Small intestine (tissue), 7 donors: ENCODE measurements around the gene MT1H. TPM values are rescaled to one million over a fixed set of nuclear protein-coding genes. Genes with fewer than 3 reads are reported as not detected.

Source experiments
- DNase-seq, 2 donors: peaks; one replicate each; pipeline versions ENCODE4 v3.0.0 to v3.0.0-alpha.2; 2013
- FAIRE-seq: peaks from 2 replicates; lab custom pipeline; 2012; peaks lifted over from hg19 to GRCh38; lab: Jason Lieb, UNC
- H3K27ac ChIP-seq, 3 donors: one replicate each; pipeline ENCODE4 v1.5.1; 2013; ENCODE audit warnings: low read length in 2 of 3, mild to moderate bottlenecking in 2 of 3, control low read depth in 1 of 3, inconsistent platforms in 1 of 3, low read depth in 1 of 3, moderate library complexity in 1 of 3
- H3K27me3 ChIP-seq, 3 donors: one replicate each; pipeline ENCODE4 v1.6.1; 2013; ENCODE audit warnings: low read length in 3 of 3, inconsistent platforms in 1 of 3; ENCODE audit not compliant: control insufficient read depth in 3 of 3, insufficient read depth in 3 of 3
- H3K36me3 ChIP-seq, 3 donors: one replicate each; pipeline ENCODE4 v1.6.1; 2013; ENCODE audit warnings: low read length in 3 of 3, inconsistent platforms in 1 of 3, low read depth in 1 of 3, mild to moderate bottlenecking in 1 of 3, moderate library complexity in 1 of 3; ENCODE audit not compliant: control insufficient read depth in 3 of 3, insufficient read depth in 2 of 3
- H3K4me1 ChIP-seq, 3 donors: one replicate each; pipeline ENCODE4 v1.6.1; 2013; ENCODE audit warnings: low read length in 2 of 3, inconsistent platforms in 1 of 3, low read depth in 1 of 3, mild to moderate bottlenecking in 1 of 3, moderate library complexity in 1 of 3; ENCODE audit not compliant: control insufficient read depth in 3 of 3, insufficient read depth in 2 of 3
- H3K4me3 ChIP-seq, 3 donors: one replicate each; pipeline ENCODE4 v1.5.1; 2013; ENCODE audit warnings: low read length in 3 of 3, control low read depth in 1 of 3, inconsistent platforms in 1 of 3, low read depth in 1 of 3, mild to moderate bottlenecking in 1 of 3, moderate library complexity in 1 of 3
- H3K9me3 ChIP-seq, 2 donors: one replicate each; pipeline ENCODE4 v1.6.1; 2013; ENCODE audit warnings: low read depth in 1 of 2, low read length in 1 of 2; ENCODE audit not compliant: control insufficient read depth in 2 of 2, insufficient read depth in 1 of 2
- WGBS, 3 donors: extraction: QIAGEN DNeasy Blood & Tissue Kit; methylation state at CpG; one replicate each; pipeline ENCODE4 v1.1.7; 2013; 5-methylcytosine and 5-hydroxymethylcytosine counted together
- polyA plus RNA-seq, 4 donors: library from polyadenylated mRNA; stranded (reverse) in 3 of 4; unstranded in 1 of 4; fragments of 200-250 nt in 3 of 4; fragments of 120-200 nt in 1 of 4; gene quantifications; one replicate each; pipeline versions ENCODE4 v1.2.1 to v1.2.3, GENCODE V29; 2013
- donor health status: healthy with polysubstance abuse.
- donor health status: control.
- donor health status: control.
- donor health status: Bipolar disorder and iron deficiency.
- donor health status: healthy.

Gene MT1H
- polyA plus RNA-seq, 4 donors: 3.6 to 930 (median 62.8) TPM

DNA sequence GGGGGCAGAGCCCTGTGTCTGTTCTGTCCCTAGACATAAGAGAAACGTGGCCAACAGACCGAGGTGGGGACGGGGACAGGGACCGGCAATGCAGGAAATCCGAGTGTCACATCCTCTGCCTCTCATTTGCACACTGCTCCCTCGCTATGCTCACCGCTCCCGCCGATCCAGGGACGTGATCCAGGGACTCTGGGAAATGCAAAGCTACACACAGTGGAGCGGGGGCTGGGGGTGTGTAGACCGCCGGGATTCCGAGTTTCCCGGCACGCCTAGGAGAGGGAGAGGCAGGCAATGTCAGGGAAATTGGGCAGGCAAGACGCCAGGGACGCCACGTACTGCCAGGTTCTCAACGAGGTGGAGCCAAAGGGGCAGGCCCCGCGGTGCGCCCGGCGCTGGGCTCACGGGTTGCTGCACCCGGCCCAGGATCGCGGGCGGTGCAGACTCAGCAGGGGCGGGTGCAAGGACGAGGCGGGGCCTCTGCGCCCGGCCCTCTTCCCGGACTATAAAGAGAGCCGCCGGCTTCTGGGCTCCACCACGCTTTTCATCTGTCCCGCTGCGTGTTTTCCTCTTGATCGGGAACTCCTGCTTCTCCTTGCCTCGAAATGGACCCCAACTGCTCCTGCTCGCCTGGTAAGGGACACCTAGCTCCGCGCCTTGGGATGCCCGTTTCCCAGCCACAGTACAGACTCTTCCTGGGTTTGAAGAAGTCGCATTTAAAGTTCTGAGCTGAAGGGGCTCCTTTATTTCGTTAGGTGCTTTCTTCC is 12.5 kb downstream of the MT1H start, which contains the start of gene MT1X:
TSS of gene MT1X (plus strand) at position 532 of the 764 bp plus-strand sequence. CDS start at position 603, 71 bp downstream.
- FAIRE-seq (no peak), DNase-seq (peak; percentile 95 to 97)
- peak within 1 kb of the TSS; percentile 59 to 79 (median 74) for H3K27ac ChIP-seq
- no peaks in the 10 kb centered on the region for H3K27me3 ChIP-seq
- peaks cover 0 to 11% of the 10 kb centered on the region in 2 donors for H3K9me3 ChIP-seq
- H3K4me1 ChIP-seq: peaks cover 0 to 15% (median 4%) of the 10 kb centered on the region in 3 donors
- peak within 1 kb of the TSS; percentile 8 to 70 (median 59) for H3K4me3 ChIP-seq
- H3K36me3 ChIP-seq: peaks cover 0 to 11% (median 0%) of the 10 kb centered on the region in 3 donors
- WGBS, 3 donors: 0 to 1% (median 0%) methylated on average over 49 of the region's 49 CpGs

DNA sequence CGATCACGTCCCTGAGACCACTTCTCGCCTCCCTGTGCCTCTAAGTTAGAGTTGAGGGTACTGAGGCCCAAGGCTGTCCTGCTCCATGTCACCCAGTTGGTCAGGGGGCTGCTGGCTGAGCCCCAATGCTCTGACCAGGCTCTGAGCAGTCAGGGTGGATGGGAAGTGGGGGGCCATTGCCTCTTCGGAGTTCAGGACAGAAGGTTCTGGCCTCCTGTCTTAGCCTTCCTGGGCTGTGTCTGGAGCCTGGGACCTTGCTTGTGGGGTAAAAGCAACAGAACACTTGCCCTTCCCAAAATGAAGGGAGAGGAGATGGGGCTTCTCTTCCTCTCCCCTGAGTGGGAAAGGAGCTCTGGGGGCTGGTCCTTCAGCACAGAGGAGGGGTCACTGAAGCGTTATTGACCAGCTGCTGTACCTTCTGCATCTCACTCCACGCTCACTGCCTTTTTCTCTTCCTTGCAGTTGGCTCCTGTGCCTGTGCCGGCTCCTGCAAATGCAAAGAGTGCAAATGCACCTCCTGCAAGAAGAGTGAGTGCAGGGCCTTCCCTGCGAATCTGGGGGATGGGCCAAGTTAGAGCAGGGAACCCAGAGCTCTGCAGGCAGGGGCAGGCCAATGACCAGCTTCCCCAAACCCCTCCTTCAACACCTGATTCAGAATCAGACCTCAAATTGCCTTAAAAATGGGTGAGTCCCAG is 13.2 kb downstream of the MT1H start:
- Histone ChIP-seq H3K27ac (peak overlapping the region in 2 of 3 donors; percentile 59 to 74), H3K27me3 (no peaks in the 10 kb centered on the region), H3K36me3 (peaks cover 0 to 11% (median 0%) of the 10 kb centered on the region in 3 donors), H3K4me1 (peaks cover 0 to 15% (median 4%) of the 10 kb centered on the region in 3 donors), H3K4me3 (peak overlapping the region in 2 of 3 donors; percentile 59 to 70), H3K9me3 (peaks cover 0 to 12% of the 10 kb centered on the region in 2 donors)
- FAIRE-seq (no peak), DNase-seq (no peak)
- WGBS, 3 donors: 3 to 30% (median 9%) methylated on average over 8 of the region's 8 CpGs

DNA sequence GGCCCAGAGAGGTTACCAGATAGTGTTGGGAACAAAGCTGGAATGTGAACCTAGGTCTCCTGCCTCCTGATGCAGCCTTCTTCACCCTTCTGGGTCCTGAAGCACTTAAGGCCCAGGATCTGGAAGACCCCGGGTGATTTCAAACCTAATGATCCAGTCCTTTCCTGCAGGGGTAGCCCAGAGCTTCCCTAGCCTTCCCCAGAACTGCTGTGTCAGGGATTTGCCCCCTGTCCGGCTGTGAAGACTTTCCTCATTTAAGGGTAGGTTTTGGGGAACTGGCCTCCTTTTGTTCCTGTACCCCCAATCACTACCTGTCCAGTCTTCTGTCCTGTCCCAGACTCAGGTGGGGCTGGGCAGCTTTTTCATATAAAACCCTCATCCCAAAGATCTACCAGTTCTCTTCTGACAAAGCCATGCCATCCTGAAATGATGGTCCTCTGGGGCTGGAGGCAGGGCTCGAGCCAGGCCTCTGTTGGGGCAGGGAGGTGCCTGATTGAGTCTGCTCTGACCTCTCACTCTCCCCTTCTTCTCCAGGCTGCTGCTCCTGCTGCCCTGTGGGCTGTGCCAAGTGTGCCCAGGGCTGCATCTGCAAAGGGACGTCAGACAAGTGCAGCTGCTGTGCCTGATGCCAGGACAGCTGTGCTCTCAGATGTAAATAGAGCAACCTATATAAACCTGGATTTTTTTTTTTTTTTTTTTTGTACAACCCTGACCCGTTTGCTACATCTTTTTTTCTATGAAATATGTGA is 14.0 kb downstream of the MT1H start:
- FAIRE-seq: no peak
- H3K27ac ChIP-seq: peak overlapping the region in 1 of 3 donors; percentile 8

DNA sequence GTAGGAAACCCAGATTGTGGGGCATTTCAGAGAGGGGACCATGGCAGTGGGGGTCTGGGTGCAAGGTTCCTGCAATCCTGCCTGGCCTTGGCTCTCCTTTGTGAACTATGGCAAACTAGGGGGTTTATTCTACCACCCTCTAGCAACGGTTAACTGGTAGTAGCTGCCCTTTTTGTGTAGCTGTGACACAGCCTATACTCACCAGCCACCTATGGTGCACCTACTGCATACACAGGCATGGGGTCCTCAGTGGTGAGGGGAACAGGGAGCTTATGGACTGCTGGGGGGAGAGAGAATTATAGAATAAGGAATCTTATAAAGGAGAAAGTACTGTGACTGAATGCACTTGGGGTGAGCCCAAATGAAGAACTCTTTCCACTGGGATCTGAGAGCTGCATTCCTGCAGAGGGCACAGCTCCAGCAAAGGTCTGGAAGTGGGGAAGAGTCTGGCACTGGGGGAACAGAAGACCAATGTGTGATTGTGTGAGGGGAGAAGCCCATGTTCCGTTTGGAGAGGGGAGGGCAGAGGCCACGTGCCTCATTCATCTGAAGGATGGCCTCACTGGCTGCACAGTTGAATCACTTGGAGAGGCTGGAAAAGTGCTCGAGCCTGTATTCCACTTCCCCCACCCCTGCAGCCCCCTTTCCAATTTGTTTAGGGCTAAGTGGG is 14.8 kb downstream of the MT1H start:
- H3K4me3 ChIP-seq: no peak overlapping the region
- no peaks in the 10 kb centered on the region for H3K27me3 ChIP-seq
- DNase-seq (no peak), FAIRE-seq (no peak)
- no peak overlapping the region for H3K27ac ChIP-seq
- peaks cover 0 to 12% of the 10 kb centered on the region in 2 donors for H3K9me3 ChIP-seq
- 52 to 69% (median 54%) methylated on average over 4 of the region's 4 CpGs for WGBS, 3 donors
- H3K4me1 ChIP-seq: peaks cover 0 to 15% (median 4%) of the 10 kb centered on the region in 3 donors
- peaks cover 0 to 11% (median 0%) of the 10 kb centered on the region in 3 donors for H3K36me3 ChIP-seq

More for the DNA sequence above, 14.0 kb downstream of the MT1H start:
- Histone ChIP-seq H3K36me3 (peaks cover 0 to 11% (median 0%) of the 10 kb centered on the region in 3 donors), H3K9me3 (peaks cover 0 to 12% of the 10 kb centered on the region in 2 donors), H3K4me3 (peak overlapping the region in 1 of 3 donors; percentile 70), H3K4me1 (peaks cover 0 to 15% (median 4%) of the 10 kb centered on the region in 3 donors), H3K27me3 (no peaks in the 10 kb centered on the region)
- no peak for DNase-seq
- 31 to 67% (median 56%) methylated on average over 5 of the region's 5 CpGs for WGBS, 3 donors

DNA sequence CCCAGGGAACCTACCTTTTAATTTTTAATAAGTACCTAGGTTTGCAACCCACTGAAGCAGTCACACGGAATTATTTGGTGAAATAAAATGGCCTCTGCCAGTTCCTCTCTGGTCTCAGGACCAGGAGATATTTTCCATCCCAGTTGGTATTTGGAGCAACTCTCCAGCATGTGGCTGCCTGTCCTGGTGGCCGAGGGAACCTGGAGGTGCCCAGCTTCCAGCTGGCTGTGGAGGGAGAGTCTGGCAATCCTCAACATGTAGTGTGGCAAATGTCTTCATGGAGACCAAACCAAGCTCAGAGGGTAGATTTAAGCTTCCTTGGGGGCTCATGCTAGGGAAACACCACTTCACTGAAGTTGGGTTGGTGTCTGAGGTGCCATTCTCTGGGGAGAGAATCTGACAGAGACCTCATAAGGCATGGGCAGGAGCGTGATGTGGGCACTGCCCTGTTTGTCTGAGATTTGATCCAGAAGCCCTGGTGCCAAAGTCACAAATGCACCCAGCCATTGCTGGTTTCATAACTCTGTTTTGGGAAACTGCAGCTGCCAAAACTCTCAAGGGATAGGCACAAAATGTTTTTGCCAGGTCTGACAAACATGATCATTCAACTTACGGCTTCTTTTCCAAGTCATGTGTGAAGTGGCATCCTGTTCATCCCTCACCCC is 15.4 kb downstream of the MT1H start:
- 90 to 94% (median 90%) methylated on average over 4 of the region's 4 CpGs for WGBS, 3 donors
- FAIRE-seq (no peak), DNase-seq (no peak)
- Histone ChIP-seq H3K27ac (no peak overlapping the region), H3K4me1 (peaks cover 0 to 15% (median 4%) of the 10 kb centered on the region in 3 donors), H3K36me3 (peaks cover 0 to 11% (median 0%) of the 10 kb centered on the region in 3 donors), H3K27me3 (no peaks in the 10 kb centered on the region), H3K4me3 (no peak overlapping the region), H3K9me3 (peaks cover 0 to 12% of the 10 kb centered on the region in 2 donors)

DNA sequence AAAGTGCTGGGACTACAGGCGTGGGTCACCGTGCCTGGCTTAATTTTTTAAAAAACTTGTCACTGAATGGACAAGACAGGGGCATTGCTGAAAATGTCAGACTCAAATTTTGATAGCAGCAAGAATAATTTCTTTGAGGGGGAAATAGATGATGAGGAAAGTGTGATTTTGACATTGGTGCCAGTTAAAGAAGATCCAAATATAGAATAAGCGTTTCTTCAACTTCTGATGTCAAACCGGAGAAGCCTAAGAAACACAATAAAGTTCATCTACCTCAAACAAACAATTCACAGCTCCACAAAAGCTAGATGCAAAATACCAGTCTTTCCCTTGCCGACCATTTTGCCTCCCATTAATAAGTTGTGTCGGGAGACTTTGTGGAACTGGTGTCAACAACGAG is 17.1 kb downstream of the MT1H start:
- Histone ChIP-seq H3K27ac (no peak overlapping the region), H3K27me3 (no peaks in the 10 kb centered on the region), H3K36me3 (peaks cover 0 to 11% (median 0%) of the 10 kb centered on the region in 3 donors), H3K4me1 (peaks cover 0 to 13% (median 4%) of the 10 kb centered on the region in 3 donors), H3K4me3 (no peak overlapping the region), H3K9me3 (peaks cover 0 to 12% of the 10 kb centered on the region in 2 donors)
- DNase-seq (no peak), FAIRE-seq (no peak)
- WGBS, 3 donors: 96 to 98% (median 97%) methylated on average over 7 of the region's 7 CpGs

DNA sequence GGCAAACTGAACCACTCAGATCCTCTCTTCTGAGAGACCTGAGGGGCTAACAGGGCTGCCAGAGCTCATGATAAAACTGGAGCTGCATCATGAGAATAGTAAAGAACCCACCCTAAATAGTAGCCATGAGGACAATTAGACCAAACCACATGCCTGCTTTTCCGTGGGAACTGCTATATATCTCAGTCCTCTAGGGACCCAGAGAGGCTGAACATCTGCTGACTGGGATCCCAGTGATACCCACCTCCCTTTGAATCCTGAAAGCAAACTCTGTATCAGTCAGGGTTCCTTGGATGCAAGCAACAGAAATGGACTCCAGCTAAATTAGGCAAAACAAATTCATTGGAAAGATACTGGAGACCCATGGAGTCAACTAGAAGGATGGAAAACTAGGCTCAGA is 19.1 kb downstream of the MT1H start:
- WGBS, 3 donors: 58 to 65% (median 62%) methylated on average over 1 of the region's 1 CpG
- FAIRE-seq: no peak

More for the DNA sequence above, 19.1 kb downstream of the MT1H start:
- H3K27me3 ChIP-seq: no peaks in the 10 kb centered on the region
- H3K27ac ChIP-seq: no peak overlapping the region
- H3K36me3 ChIP-seq: peaks cover 0 to 6% (median 0%) of the 10 kb centered on the region in 3 donors
- no peak overlapping the region for H3K4me3 ChIP-seq
- peaks cover 0 to 12% of the 10 kb centered on the region in 2 donors for H3K9me3 ChIP-seq
- DNase-seq: no peak
- peaks cover 0 to 10% (median 0%) of the 10 kb centered on the region in 3 donors for H3K4me1 ChIP-seq
